Measurements from ENCODE around the gene ABLIM1. TPM values are rescaled to one million over a fixed set of nuclear protein-coding genes. Genes with fewer than 3 reads are reported as not detected.

ABLIM1 gene
- total RNA-seq, 2 donors from 2014 or later: 79.4 to 123 TPM

DNA sequence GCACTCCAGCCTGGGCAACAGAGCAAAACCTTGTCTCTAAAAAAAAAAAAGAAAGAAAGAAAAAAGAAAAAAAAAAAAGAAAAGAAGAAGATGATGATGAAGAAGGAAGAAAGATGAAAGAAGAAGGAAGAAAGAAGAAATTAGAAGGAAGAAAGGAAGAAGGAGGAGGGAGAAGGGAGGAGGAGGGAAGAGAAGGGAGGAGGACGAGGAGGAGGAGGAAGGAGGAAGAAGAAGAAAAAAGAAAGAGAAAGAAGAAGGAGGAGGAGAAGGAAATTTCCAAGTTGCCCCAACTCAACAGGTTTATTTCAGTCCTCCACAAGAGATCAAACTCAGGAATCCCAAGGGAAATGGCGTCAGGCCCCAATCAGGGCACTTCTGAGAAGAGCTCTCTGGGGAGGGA, 115.7 kb downstream of the ABLIM1 start:
- intact Hi-C loops (cut with DNase I): loop anchor here (10.0 kb wide), 2 partner anchors 68 to 242 kb away; no protein-coding TSS in a partner anchor
- no peak for DNase-seq (ENCODE audit: low spot score)

GRCh38 chr10:114541797-114542160, 116.3 kb downstream of the ABLIM1 start:
- DNase-seq (ENCODE audit: low spot score): no peak
- intact Hi-C loops (cut with DNase I): loop anchor here (10.0 kb wide), 2 partner anchors 67 to 243 kb away; no protein-coding TSS in a partner anchor

GRCh38 chr10:114541081-114541796, 116.8 kb downstream of the ABLIM1 start:
- peak; percentile 85 for DNase-seq (ENCODE audit: low spot score)
- intact Hi-C loops (cut with DNase I): loop anchor here (10.0 kb wide), 2 partner anchors 66 to 244 kb away; no protein-coding TSS in a partner anchor

GRCh38 chr10:114540236-114540635, 117.8 kb downstream of the ABLIM1 start:
- intact Hi-C loops (cut with DNase I): loop anchor here (10.0 kb wide), 2 partner anchors 65 to 245 kb away; no protein-coding TSS in a partner anchor
- no peak for DNase-seq (ENCODE audit: low spot score)

DNA sequence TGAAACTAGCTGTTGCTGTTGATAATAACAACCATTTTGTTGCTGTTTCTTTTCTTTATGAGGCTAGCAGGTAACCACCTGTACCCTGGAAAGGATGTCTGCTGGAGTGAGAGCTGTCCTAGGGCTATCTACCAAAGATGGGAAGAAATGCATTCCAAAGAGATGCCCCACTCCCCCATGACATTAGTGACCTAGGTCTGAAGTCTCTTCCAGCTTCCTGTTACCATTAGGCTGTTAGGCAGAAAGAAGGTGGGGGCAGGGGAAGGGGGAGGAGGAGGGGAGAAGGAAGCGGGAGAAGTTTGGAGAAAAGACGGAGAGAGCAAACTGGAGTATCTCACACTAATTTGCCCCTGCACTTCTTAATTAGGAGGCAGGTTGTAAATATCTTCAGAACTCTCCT, 118.5 kb downstream of the ABLIM1 start:
- DNase-seq (ENCODE audit: low spot score): no peak
- intact Hi-C loops (cut with DNase I): loop anchor here (10.0 kb wide), 2 partner anchors 65 to 245 kb away; no protein-coding TSS in a partner anchor

- intact Hi-C loops (cut with DNase I): no loop called here
- DNase-seq (ENCODE audit: low spot score): no peak
Measured at GRCh38 chr10:114538181-114538906, 119.7 kb downstream of the ABLIM1 start.

- intact Hi-C loops (cut with DNase I): no loop called here
- DNase-seq (ENCODE audit: low spot score): no peak
Measured at GRCh38 chr10:114537736-114538135, 120.3 kb downstream of the ABLIM1 start.

DNA sequence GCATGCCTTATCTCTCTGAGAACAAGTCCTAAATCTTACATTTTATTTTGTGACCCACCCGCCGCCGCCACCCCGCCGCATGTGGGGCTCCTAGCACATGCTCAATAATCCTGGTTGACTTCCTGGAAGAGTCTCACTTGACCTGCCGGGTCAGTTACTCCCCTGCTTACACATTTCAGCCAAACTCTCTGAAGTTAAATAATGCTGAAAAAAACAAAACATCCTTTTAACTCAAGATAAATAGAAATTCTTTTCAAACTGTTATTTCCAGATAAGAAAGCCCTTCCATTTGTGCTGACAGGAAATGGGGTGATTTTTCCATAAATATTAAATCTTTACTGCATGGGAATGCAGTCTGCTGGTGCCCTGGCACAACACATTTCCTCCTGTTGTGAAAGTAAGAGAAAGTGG, 123.5 kb downstream of the ABLIM1 start:
- DNase-seq (ENCODE audit: low spot score): no peak
- intact Hi-C loops (cut with DNase I): no loop called here

GRCh38 chr10:114532226-114532625, 125.8 kb downstream of the ABLIM1 start:
- intact Hi-C loops (cut with DNase I): no loop called here
- DNase-seq (ENCODE audit: low spot score): no peak

GRCh38 chr10:114526504-114527238, 131.4 kb downstream of the ABLIM1 start:
- peak; percentile 88 for DNase-seq (ENCODE audit: low spot score)
- intact Hi-C loops (cut with DNase I): no loop called here

DNA sequence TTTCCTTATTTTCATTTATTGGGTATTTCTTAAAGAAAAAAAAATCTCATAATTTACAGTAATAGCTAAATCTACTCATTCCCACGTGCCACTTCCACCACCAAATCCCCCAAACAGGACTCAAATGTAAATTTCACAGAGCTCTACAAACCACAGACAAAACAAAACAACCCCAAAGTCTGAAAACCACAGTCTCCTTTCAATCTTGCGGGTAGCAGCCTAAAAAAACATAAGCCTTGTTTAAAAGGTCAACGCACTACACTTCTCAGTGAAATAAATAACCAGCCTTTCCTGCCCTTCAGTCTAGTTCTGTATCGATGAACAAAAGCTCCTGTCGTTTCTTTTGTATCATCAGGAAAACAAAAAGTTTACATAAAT, 132.0 kb downstream of the ABLIM1 start:
- intact Hi-C loops (cut with DNase I): no loop called here
- DNase-seq (ENCODE audit: low spot score): no peak

GRCh38 chr10:114525368-114525949, 132.6 kb downstream of the ABLIM1 start:
- no peak for DNase-seq (ENCODE audit: low spot score)
- intact Hi-C loops (cut with DNase I): no loop called here

DNA sequence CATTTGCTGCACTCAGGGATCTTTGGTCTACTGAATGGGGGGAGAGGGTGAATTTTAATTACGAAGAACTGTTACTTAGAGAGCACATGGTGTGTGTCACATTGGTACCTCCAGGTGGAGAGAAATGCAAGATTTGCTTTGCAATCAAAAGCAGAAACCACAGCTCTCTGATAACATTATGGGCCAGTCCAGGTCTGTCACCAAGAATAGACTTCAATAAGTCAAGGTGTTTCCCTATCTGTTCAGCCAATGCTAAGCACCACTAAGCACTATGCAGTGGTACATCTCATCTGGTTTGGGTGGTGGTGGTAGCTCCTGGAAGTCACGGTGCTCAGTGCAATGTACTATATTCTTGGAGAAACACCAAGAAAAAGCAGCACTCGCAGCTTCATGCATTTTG, 134.2 kb downstream of the ABLIM1 start:
- no peak for DNase-seq (ENCODE audit: low spot score)
- intact Hi-C loops (cut with DNase I): no loop called here

DNA sequence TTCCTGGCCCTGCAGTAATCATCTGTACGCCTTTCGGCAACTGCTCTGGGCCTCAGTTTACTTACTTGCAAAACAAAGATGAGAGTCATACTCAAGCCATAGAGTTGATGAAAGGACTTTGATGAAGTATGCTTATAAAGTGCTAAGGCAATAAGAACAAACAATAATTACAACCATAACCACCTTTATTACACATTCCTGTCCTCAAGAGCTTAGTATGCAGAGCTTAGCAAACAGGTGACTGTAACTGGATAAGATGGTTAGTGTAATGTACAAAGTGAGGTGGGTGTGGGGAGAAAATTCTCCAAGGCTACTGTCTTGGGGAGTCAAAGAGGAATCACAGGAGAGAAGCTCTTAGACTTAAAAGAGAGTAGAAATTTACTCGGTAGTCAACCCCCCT, 136.8 kb downstream of the ABLIM1 start:
- intact Hi-C loops (cut with DNase I): no loop called here
- DNase-seq (ENCODE audit: low spot score): no peak

- DNase-seq (ENCODE audit: low spot score): no peak
- intact Hi-C loops (cut with DNase I): no loop called here
Measured at GRCh38 chr10:114520453-114520852, 137.6 kb downstream of the ABLIM1 start.

DNA sequence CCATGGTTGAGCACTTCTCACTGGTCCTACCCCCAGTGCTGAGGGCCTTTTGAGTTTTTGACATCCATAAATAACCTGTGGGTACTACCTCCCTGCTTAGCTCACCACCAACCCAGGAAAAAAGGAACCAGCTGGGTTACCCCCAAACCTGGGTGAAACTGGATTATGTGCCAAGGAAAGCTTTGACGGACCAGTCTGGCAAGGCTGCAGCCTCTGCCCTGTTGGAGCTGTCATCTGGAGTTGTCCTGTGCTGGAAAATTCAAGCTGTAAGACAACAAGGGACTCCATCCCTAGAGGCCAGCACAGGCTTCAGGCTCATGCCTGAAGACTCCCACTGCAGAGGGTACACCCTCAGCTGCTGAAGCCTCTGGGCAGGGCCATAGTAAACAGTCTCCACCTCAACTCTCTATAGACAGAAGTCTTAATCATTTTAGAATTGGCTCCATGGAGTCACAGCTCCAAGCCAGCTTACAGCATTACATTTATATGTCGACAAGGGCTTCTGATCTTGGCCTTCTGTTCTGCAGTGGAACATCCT, 138.2 kb downstream of the ABLIM1 start:
- intact Hi-C loops (cut with DNase I): no loop called here
- DNase-seq (ENCODE audit: low spot score): no peak

DNA sequence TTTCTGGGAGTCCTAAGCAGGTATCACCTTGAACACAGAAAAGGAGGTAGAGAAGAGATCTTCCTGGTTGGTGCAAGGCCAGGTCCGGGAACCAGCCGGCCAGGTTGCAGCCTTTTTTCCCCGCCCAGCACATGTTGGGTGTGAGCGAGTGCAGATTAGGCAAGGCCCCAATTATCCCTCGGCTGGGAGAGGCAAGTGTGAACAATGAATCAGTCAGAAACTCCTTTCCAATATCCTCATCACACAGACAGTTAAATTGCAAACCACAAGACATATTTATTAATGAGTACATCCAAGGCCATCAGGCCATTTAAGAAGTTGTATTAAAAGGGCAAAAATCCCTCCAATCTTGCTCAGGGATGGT, 138.8 kb downstream of the ABLIM1 start:
- intact Hi-C loops (cut with DNase I): no loop called here
- no peak for DNase-seq (ENCODE audit: low spot score)

DNA sequence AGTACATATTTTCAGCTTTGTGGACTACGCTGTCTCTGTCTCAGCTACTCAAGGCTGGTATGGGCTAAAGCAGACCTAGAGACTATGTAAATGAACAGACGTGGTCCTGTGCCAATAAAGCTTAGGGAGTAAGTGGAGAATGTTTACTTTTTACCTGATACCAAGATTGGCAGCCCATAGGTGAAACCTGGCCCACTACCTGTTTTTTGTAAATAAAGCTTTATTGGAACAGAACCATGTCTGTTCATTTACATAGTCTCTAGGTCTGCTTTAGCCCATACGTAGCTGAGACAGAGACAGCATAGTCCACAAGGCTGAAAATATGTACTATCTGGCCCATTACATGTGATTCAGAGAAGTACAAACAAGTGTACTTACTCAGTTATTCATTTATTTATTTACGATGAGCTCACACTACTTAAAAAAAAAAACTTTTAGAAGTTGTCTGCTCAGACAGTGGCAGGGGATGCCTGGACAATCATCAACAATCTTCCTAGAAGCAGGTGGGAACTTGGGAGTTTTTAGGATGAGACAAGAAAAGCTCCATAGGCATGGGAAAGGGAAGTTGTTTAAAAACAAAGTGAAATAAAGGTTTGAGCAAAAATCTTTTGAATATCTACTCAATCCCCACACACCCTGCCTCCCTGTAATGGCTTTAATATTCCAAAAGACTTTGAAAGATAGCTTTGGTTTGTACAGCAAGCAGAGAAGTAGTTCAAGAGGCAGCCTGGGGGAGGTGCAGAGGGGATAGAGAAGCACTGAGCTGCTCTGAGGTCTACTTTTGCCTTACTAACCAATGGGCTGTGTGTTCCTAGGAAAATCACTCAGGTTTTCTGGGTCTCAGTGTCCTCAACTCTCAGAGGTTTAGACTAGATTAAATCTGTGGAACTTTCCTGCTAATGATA, 139.4 kb downstream of the ABLIM1 start:
- no peak for DNase-seq (ENCODE audit: low spot score)
- intact Hi-C loops (cut with DNase I): no loop called here
